ENCODE data around the gene NUDT13.

The NUDT13 gene

GRCh38 chr10:73161662-73162061 is 51.4 kb downstream of the NUDT13 start:
- TF ChIP-seq CTCF (IDR thresholded peaks at IDR 0.05; ENCODE audit: insufficient read depth, missing control alignments), result no peak
- no peak for FAIRE-seq
- no peak for DNase-seq (ENCODE audit: insufficient read length, low spot score)

GRCh38 chr10:73163096-73163495 is 52.8 kb downstream of the NUDT13 start:
- FAIRE-seq (no peak), DNase-seq (ENCODE audit: insufficient read length, low spot score) (no peak)
- TF ChIP-seq CTCF (IDR thresholded peaks at IDR 0.05; ENCODE audit: insufficient read depth, missing control alignments), result no peak

- DNase-seq (ENCODE audit: insufficient read length, low spot score) (no peak), FAIRE-seq (no peak)
- no peak for TF ChIP-seq CTCF (IDR thresholded peaks at IDR 0.05; ENCODE audit: insufficient read depth, missing control alignments)
Observed at GRCh38 chr10:73166972-73167371, 56.7 kb downstream of the NUDT13 start.

GRCh38 chr10:73167458-73167782 is 57.2 kb downstream of the NUDT13 start:
- DNase-seq (ENCODE audit: insufficient read length, low spot score) (no peak), FAIRE-seq (no peak)
- no peak for TF ChIP-seq CTCF (IDR thresholded peaks at IDR 0.05; ENCODE audit: insufficient read depth, missing control alignments)

GRCh38 chr10:73167783-73168464 is 57.7 kb downstream of the NUDT13 start, which contains the start of the genes ECD and FAM149B1:
Gene ECD (minus strand): TSS chr10:73168008. CDS start chr10:73163937, 4,071 bp downstream.
Gene FAM149B1 (plus strand): TSS chr10:73168119. CDS start chr10:73168340, 221 bp downstream.
- FAIRE-seq, result no peak
- peak; percentile 59 for DNase-seq (ENCODE audit: insufficient read length, low spot score)

GRCh38 chr10:73168465-73168803 is 58.2 kb downstream of the NUDT13 start:
- no peak for FAIRE-seq
- no peak for TF ChIP-seq CTCF (IDR thresholded peaks at IDR 0.05; ENCODE audit: insufficient read depth, missing control alignments)
- DNase-seq (ENCODE audit: insufficient read length, low spot score), result no peak

More at GRCh38 chr10:73167783-73168464, 57.7 kb downstream of the NUDT13 start, which contains the start of the genes ECD and FAM149B1:
- no peak for TF ChIP-seq CTCF (IDR thresholded peaks at IDR 0.05; ENCODE audit: insufficient read depth, missing control alignments)

GRCh38 chr10:73169320-73169719 is 59.1 kb downstream of the NUDT13 start:
- TF ChIP-seq CTCF (IDR thresholded peaks at IDR 0.05; ENCODE audit: insufficient read depth, missing control alignments), result no peak
- DNase-seq (ENCODE audit: insufficient read length, low spot score) (no peak), FAIRE-seq (no peak)

All from D721Med (cell line).